ENCODE results near the gene CALHM5.
A peak's percentile ranks its signal among the peaks of the same experiment; 100 is the strongest.
"Not testable (repeated sequence)": the region's sequence is repeated elsewhere in the genome, so short reads cannot be mapped to it uniquely, and the experiment has no call there.

The CALHM5 gene

GRCh38 chr6:116511424-116512110 lies at the start of gene CALHM5:
CALHM5 (plus strand) TSS chr6:116511639; CDS start chr6:116511697, 58 bp downstream.
- no peak for DNase-seq (ENCODE audit: low read depth in 1 of 2, low spot score in 1 of 2)

- DNase-seq (ENCODE audit: low read depth in 1 of 2, low spot score in 1 of 2) = peak in 1 of 2 donors; percentile 29
Measured at GRCh38 chr6:116461932-116462885, 49.2 kb upstream of the CALHM5 start.

- DNase-seq (ENCODE audit: low read depth in 1 of 2, low spot score in 1 of 2) = no peak
Measured at GRCh38 chr6:116463301-116463700, 48.1 kb upstream of the CALHM5 start.

DNA sequence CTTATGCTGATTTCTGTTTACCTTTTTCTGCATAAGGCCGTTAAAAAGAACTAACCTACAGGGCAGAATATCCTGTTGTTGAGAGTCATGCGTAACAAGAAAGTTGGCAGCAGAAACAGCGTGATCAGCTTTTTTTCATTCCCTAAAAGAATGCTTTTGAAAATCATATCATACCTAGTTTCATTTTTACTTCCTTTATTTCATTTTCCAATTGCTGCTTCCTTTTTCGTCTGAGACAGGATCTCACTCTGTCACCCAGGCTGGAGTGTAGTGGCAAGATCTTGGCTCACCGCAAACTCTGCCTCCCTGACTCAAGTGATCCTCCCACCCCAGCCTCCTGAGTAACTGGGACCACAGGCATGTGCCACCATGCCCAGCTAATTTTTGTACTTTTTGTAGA lies 46.2 kb upstream of the CALHM5 start:
- no peak for DNase-seq (ENCODE audit: low read depth in 1 of 2, low spot score in 1 of 2)

GRCh38 chr6:116467096-116467495 lies 44.3 kb upstream of the CALHM5 start:
- no peak for DNase-seq (ENCODE audit: low read depth in 1 of 2, low spot score in 1 of 2)

DNA sequence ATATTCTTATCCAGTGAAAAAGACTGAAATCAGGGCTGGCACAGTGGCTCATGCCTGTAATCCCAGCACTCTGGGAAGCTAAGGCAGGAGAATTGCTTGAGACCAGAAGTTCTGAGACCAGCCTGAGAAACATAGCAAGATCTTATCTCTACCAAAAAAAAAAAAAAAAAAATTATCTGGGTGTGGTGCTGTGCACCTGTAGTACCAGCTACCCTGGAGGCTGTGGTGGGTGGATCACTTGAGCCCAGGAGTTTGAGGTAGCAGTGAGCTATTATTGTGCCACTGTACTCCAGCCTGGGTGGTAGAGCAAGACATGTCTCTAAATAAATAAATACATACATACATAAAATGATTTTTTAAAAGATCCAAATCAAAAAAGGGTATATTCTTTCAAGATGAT lies 43.9 kb upstream of the CALHM5 start:
- DNase-seq (ENCODE audit: low read depth in 1 of 2, low spot score in 1 of 2) = no peak

GRCh38 chr6:116468293-116468692 lies 43.1 kb upstream of the CALHM5 start:
- DNase-seq (ENCODE audit: low read depth in 1 of 2, low spot score in 1 of 2) = no peak

GRCh38 chr6:116471531-116471930 lies 39.9 kb upstream of the CALHM5 start:
- DNase-seq (ENCODE audit: low read depth in 1 of 2, low spot score in 1 of 2) = no peak

DNA sequence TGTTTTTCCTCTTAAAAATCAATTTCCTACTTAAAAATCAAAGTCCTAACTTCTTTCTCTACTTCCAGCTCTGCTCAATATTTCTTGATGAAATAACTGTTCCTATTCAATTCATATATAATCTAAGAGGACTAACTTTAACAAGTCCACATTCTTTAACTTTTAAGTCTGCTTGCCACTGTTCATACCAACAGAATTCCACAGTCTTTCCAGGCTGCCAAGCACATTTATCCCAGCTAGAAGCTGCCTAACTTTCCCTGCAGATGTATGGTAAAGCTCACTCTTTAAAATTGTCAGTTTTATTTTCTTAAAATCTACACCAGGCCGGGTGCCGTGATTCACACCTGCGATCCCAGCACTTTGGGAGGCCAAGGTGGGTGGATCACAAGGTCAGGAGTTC lies 38.7 kb upstream of the CALHM5 start:
- DNase-seq (ENCODE audit: low read depth in 1 of 2, low spot score in 1 of 2) = no peak

- no peak for DNase-seq (ENCODE audit: low read depth in 1 of 2, low spot score in 1 of 2)
Measured at GRCh38 chr6:116475141-116475540, 36.3 kb upstream of the CALHM5 start.

DNA sequence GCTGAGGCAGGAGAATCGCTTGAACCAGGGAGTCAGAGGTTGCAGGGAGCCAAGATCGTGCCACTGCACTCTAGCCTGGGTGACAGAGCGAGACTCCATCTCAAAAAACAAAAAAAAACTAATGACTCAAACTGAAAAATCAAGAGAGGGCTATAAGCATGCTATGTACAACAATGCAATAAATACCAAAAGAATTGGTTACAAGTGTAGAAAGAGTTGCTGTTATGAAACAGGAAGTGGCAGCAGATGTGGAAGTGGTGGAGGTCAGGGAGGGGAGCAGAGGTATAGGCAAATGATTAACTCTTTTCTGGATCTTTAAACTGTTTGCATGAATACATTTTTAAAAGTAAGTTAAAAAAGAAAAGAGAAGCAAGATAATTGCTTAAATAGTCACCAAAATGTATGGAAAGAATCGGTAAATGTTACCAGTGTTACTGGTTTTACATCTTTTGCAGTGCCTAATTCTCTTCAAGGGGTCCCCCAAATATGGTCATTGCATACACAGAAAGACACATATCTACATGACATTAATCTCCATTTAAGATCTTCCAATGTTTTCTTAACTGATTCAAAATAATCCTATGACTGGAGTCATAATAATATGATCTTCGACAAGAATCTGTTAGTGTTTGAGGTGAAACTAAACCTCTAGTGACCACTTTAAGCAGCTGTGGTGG lies 35.3 kb upstream of the CALHM5 start:
- DNase-seq (ENCODE audit: low read depth in 1 of 2, low spot score in 1 of 2) = no peak

GRCh38 chr6:116482780-116483179 lies 28.7 kb upstream of the CALHM5 start:
- DNase-seq (ENCODE audit: low read depth in 1 of 2, low spot score in 1 of 2) = no peak

DNA sequence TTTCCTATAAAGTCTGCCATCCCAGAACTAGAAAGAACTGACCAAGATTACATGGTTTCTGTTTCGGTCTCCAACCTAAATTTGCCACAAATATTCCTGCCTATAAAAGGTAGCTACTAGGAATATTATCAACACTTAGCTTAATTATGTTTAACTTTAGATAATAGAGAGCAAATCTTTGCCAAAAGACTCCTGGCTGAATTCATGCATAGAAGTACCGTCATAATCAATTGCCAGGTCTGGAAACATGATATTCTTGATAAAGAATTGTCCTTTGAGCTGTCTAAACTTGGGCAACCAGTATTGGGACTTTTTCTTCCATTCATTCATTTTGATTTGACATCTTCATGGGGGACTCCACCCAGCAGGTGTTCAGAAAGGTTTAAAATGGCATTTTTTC lies 27.8 kb upstream of the CALHM5 start:
- DNase-seq (ENCODE audit: low read depth in 1 of 2, low spot score in 1 of 2) = no peak

DNA sequence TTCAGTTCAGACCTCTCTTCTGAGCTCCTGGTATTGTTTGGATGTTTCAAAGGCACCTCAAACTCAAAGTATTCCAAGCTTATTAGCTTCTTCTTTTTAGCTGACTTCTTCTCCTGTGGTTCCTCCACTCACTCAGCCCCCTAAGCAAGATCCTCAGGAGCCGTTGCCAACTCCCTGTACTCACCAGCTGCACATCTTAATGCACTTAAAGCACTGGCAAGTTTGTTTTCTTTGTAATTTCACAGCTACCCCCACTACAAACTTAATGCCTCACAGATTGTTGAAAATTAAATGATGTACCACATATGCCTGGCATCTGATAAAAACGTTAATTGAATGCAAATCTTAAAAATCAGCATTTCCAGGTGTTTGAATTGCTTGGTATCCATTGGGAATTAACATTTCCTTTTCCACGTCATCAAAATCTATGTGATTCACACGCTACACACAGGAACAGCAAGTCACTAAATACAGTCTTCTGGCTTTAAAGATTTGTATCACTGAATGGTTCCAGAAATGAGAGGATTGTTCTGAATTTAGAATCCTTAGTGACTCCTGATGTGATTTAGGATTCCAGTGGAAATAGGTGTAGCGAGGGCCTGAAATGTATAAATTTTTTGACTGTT lies 25.8 kb upstream of the CALHM5 start:
- DNase-seq (ENCODE audit: low read depth in 1 of 2, low spot score in 1 of 2) = no peak

DNA sequence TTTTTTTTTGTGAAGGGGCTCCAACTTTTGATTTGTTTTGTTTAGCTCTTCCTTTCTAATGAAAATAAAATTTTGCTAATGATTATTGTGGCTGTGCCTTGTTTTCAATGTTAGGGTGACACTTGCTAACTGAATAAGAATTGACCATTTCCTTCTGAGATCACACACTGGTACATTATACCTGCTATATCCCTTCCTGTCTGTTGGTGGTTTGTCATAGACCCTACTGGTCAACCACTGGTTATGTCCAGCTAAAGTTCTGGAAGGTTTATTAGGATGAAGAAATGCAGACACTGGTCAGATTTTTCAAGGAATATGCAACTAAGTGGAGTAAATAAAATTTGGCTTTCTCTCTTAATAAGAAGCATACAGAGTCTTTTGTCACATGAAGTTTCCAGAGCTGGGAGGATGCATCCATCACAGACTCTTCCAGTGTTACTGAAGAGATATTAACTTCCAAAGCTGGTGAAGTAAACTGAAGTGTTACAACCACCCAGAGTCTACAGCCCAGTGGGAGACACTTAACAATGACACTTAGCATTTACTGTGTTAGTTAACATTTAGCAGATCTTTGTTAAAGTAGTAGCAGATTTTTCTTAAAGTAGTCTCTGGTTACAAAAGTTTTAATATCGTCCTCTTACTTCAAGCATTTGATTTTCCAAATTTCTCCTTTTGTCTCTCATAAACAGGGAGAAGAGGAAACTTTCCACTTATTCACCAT lies 19.7 kb upstream of the CALHM5 start:
- no peak for DNase-seq (ENCODE audit: low read depth in 1 of 2, low spot score in 1 of 2)

- no peak for DNase-seq (ENCODE audit: low read depth in 1 of 2, low spot score in 1 of 2)
Measured at GRCh38 chr6:116492331-116493067, 18.9 kb upstream of the CALHM5 start.

- not testable (repeated sequence) for DNase-seq (ENCODE audit: low read depth in 1 of 2, low spot score in 1 of 2)
Measured at GRCh38 chr6:116495161-116495560, 16.3 kb upstream of the CALHM5 start.

GRCh38 chr6:116497113-116497676 lies 14.2 kb upstream of the CALHM5 start:
- DNase-seq (ENCODE audit: low read depth in 1 of 2, low spot score in 1 of 2) = no peak

DNA sequence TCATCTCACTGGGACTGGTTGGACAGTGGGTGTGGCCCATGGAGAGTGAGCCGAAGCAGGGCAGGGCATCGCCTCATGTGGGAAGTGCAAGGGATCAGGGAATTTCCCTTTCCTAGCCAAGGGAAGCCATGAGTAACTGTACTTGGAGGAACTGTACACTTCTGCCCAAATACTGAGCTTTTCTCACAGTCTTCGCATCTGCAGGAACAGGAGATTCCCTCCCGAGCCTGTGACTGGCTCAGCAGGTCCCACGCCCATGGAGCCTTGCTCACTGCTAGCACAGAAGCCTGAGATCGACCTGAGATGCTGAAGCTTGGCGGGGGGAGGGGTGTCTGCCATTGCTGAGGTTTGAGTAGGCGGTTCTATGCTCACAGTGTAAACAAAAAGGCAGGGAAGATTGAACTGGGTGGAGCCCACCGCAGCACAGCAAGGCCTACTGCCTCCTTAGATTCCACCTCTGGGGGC lies 10.4 kb upstream of the CALHM5 start:
- no peak for DNase-seq (ENCODE audit: low read depth in 1 of 2, low spot score in 1 of 2)
